GM20000 (cell line): ENCODE measurements around the gene BCL11A.

Source experiments
- DNase-seq: peaks from one replicate; pipeline ENCODE4 v3.0.0; 2012; ENCODE audit warnings: low spot score
- TF ChIP-seq, protein P1 (sequence below): IDR thresholded peaks from 2 replicates; pipeline ENCODE4 v1.5.1; 2012; ENCODE audit warnings: mild to moderate bottlenecking, control low read depth; ENCODE audit errors: extremely low read depth, missing control alignments

Gene BCL11A

GRCh38 chr2:60469536-60470317 lies 83.7 kb downstream of the BCL11A start:
- DNase-seq, result no peak

DNA sequence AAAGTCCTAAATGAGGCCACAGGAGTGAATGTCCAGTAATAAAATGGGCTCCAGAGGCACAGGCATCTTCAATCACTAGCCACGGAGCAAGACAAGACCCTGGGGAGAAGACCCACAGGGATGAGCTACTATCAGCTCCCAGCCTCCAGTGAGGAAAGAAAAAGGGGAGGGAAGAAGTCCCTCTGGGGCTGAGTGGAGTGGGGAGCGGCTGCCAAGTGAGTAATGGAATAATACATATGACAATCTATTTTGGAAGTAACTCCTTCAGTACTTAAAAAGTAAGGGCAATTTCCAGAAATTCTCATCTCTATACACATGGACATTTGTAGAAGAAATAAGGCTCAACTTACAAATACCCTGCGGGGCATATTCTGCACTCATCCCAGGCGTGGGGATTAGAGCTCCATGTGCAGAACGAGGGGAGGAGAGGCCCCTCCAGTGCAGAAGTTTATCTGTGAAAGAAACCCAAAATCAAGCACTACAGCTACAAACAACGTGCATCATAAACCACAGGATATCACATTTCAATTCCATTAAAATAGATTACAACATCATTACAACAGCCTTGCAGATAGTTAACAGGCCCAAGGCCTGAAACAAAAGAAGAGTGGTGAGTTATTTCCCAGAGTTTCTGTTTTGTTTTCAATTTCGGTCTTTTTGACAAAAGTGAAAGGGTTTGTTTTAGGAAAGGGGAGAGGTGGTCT lies 84.9 kb downstream of the BCL11A start:
- no peak for DNase-seq

More at GRCh38 chr2:60469536-60470317, 83.7 kb downstream of the BCL11A start:
- TF ChIP-seq, protein P1, sequence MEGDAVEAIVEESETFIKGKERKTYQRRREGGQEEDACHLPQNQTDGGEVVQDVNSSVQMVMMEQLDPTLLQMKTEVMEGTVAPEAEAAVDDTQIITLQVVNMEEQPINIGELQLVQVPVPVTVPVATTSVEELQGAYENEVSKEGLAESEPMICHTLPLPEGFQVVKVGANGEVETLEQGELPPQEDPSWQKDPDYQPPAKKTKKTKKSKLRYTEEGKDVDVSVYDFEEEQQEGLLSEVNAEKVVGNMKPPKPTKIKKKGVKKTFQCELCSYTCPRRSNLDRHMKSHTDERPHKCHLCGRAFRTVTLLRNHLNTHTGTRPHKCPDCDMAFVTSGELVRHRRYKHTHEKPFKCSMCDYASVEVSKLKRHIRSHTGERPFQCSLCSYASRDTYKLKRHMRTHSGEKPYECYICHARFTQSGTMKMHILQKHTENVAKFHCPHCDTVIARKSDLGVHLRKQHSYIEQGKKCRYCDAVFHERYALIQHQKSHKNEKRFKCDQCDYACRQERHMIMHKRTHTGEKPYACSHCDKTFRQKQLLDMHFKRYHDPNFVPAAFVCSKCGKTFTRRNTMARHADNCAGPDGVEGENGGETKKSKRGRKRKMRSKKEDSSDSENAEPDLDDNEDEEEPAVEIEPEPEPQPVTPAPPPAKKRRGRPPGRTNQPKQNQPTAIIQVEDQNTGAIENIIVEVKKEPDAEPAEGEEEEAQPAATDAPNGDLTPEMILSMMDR, result no peak

GRCh38 chr2:60466161-60466702 lies 87.2 kb downstream of the BCL11A start:
- DNase-seq, result no peak

More for the DNA sequence above, 84.9 kb downstream of the BCL11A start:
- TF ChIP-seq, protein P1, result no peak

GRCh38 chr2:60465736-60466135 lies 87.7 kb downstream of the BCL11A start:
- DNase-seq, result no peak
- TF ChIP-seq, protein P1, result no peak

More at GRCh38 chr2:60466161-60466702, 87.2 kb downstream of the BCL11A start:
- TF ChIP-seq, protein P1, result no peak

GRCh38 chr2:60463249-60463648 lies 90.2 kb downstream of the BCL11A start:
- TF ChIP-seq, protein P1, result no peak
- DNase-seq, result no peak

DNA sequence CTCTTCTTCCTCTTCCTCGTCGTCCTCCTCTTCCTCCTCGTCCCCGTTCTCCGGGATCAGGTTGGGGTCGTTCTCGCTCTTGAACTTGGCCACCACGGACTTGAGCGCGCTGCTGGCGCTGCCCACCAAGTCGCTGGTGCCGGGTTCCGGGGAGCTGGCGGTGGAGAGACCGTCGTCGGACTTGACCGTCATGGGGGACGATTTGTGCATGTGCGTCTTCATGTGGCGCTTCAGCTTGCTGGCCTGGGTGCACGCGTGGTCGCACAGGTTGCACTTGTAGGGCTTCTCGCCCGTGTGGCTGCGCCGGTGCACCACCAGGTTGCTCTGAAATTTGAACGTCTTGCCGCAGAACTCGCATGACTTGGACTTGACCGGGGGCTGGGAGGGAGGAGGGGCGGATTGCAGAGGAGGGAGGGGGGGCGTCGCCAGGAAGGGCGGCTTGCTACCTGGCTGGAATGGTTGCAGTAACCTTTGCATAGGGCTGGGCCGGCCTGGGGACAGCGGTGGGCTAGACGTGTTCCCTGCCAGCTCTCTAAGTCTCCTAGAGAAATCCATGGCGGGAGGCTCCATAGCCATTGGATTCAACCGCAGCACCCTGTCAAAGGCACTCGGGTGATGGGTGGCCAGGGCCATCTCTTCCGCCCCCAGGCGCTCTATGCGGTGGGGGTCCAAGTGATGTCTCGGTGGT lies 91.9 kb downstream of the BCL11A start:
- TF ChIP-seq, protein P1, result no peak

More for the DNA sequence above, 91.9 kb downstream of the BCL11A start:
- DNase-seq, result no peak
